Fibroblast of upper back skin (primary cell): ENCODE results near the gene TFEB.
"Not testable (repeated sequence)": the region's sequence is repeated elsewhere in the genome, so short reads cannot be mapped to it uniquely, and the experiment has no call there.

Source experiments
- DNase-seq: peaks from one replicate; pipeline ENCODE4 v3.0.0-alpha.2; 2013

TFEB gene

GRCh38 chr6:41735427-41736185 is at the start of gene TFEB:
TFEB (minus strand) TSS chr6:41735608; CDS start chr6:41691213, 44,395 bp downstream.
- DNase-seq, result peak; percentile 86

- DNase-seq, result no peak
These were observed 49.3 kb upstream of the TFEB start for GRCh38 chr6:41784581-41785171.

GRCh38 chr6:41783106-41783780 is 47.8 kb upstream of the TFEB start:
- DNase-seq, result no peak

- DNase-seq, result no peak
These were observed 45.9 kb upstream of the TFEB start for GRCh38 chr6:41781366-41781730.

- DNase-seq, result no peak
These were observed 45.4 kb upstream of the TFEB start, which contains the start of gene PRICKLE4 for GRCh38 chr6:41780551-41781365. PRICKLE4 (plus strand) TSS chr6:41780782; CDS start chr6:41783474, 2,692 bp downstream.

- peak; percentile 92 for DNase-seq
These were observed 44.6 kb upstream of the TFEB start, which contains the start of gene FRS3 for GRCh38 chr6:41779788-41780550. FRS3 (minus strand) TSS chr6:41779900; CDS start chr6:41776987, 2,913 bp downstream.

GRCh38 chr6:41779336-41779735 is 43.9 kb upstream of the TFEB start:
- DNase-seq, result no peak

- no peak for DNase-seq
These were observed 43.5 kb upstream of the TFEB start for GRCh38 chr6:41778895-41779294.

- DNase-seq, result no peak
These were observed 42.3 kb upstream of the TFEB start for GRCh38 chr6:41777551-41778285.

- DNase-seq, result no peak
These were observed 40.0 kb upstream of the TFEB start for GRCh38 chr6:41775293-41775882.

- DNase-seq, result no peak
These were observed 39.4 kb upstream of the TFEB start for GRCh38 chr6:41774841-41775240.

- no peak for DNase-seq
These were observed 35.9 kb upstream of the TFEB start for GRCh38 chr6:41771058-41771983.

GRCh38 chr6:41770381-41771057 is 35.1 kb upstream of the TFEB start:
- DNase-seq, result no peak

- no peak for DNase-seq
These were observed 34.0 kb upstream of the TFEB start for GRCh38 chr6:41769376-41769775.

- no peak for DNase-seq
These were observed 33.3 kb upstream of the TFEB start for GRCh38 chr6:41768545-41769308.

- DNase-seq, result peak; percentile 64
These were observed 31.9 kb upstream of the TFEB start for GRCh38 chr6:41767112-41767833.

- DNase-seq, result not testable (repeated sequence)
These were observed 30.7 kb upstream of the TFEB start for GRCh38 chr6:41766043-41766664.
